Astrocyte (in vitro differentiated cells and primary cell): ENCODE data around the gene KBTBD4. TPM values are rescaled to one million over a fixed set of nuclear protein-coding genes. Genes with fewer than 3 reads are reported as not detected.
A peak's percentile ranks its signal among the peaks of the same experiment; 100 is the strongest.

Experiments
- DNase-seq: peaks from one replicate; pipeline ENCODE4 v3.0.0-alpha.2; 2010; ENCODE audit warnings: low read depth
- FAIRE-seq: peaks from 2 replicates; lab custom pipeline; 2011; peaks lifted over from hg19 to GRCh38; lab: Jason Lieb, UNC
- H2AFZ ChIP-seq: 2 replicates; pipeline ENCODE4 v1.6.0; 2012; ENCODE audit warnings: low read depth, low read length, inconsistent platforms
- H3K27ac ChIP-seq: 2 replicates; pipeline ENCODE4 v1.5.1; 2011; ENCODE audit warnings: low read depth, low read length, inconsistent platforms
- H3K27me3 ChIP-seq: 2 replicates; pipeline ENCODE4 v1.6.0; 2011; ENCODE audit warnings: low read length, inconsistent platforms; ENCODE audit not compliant: insufficient read depth
- H3K36me3 ChIP-seq: 2 replicates; pipeline ENCODE4 v1.5.1; 2011; ENCODE audit warnings: low read length, inconsistent platforms; ENCODE audit not compliant: insufficient read depth
- H3K4me1 ChIP-seq: 2 replicates; pipeline ENCODE4 v1.5.1; 2011; ENCODE audit warnings: low read length, inconsistent platforms; ENCODE audit not compliant: insufficient read depth
- H3K4me2 ChIP-seq: 2 replicates; pipeline ENCODE4 v1.6.0; 2012; ENCODE audit warnings: low read length, inconsistent platforms
- H3K4me3 ChIP-seq: 2 replicates; pipeline ENCODE4 v1.5.1; 2011; ENCODE audit warnings: low read depth, mild to moderate bottlenecking, low read length, inconsistent platforms; ENCODE audit not compliant: insufficient read depth
- H3K79me2 ChIP-seq: 2 replicates; pipeline ENCODE4 v1.6.0; 2012; ENCODE audit warnings: mild to moderate bottlenecking, low read length, inconsistent platforms; ENCODE audit not compliant: insufficient read depth
- H3K9ac ChIP-seq: 2 replicates; pipeline ENCODE4 v1.6.0; 2012; ENCODE audit warnings: mild to moderate bottlenecking, low read length, inconsistent platforms
- H3K9me3 ChIP-seq: 2 replicates; pipeline ENCODE4 v1.5.1; 2012; ENCODE audit warnings: low read depth, mild to moderate bottlenecking, low read length, inconsistent platforms; ENCODE audit not compliant: insufficient read depth
- H4K20me1 ChIP-seq: 2 replicates; pipeline ENCODE4 v1.6.0; 2012; ENCODE audit warnings: low read length, inconsistent platforms; ENCODE audit not compliant: insufficient read depth
- H3K27ac Mint-ChIP-seq: one replicate; pipeline ENCODE4 v1.8.0; 2021; ENCODE audit warnings: mild to moderate bottlenecking, mixed read lengths; ENCODE audit not compliant: unreplicated experiment
- H3K27me3 Mint-ChIP-seq: one replicate; pipeline ENCODE4 v1.8.0; 2021; ENCODE audit warnings: low read depth, mixed read lengths; ENCODE audit not compliant: unreplicated experiment
- H3K36me3 Mint-ChIP-seq: one replicate; pipeline ENCODE4 v1.8.0; 2021; ENCODE audit warnings: low read depth, mixed read lengths; ENCODE audit not compliant: unreplicated experiment
- H3K4me1 Mint-ChIP-seq: one replicate; pipeline ENCODE4 v1.8.0; 2021; ENCODE audit warnings: low read depth, mixed read lengths; ENCODE audit not compliant: unreplicated experiment
- H3K4me3 Mint-ChIP-seq: one replicate; pipeline ENCODE4 v1.8.0; 2021; ENCODE audit warnings: mild to moderate bottlenecking, moderate library complexity, mixed read lengths; ENCODE audit not compliant: unreplicated experiment
- H3K9me3 Mint-ChIP-seq: one replicate; pipeline ENCODE4 v1.8.0; 2021; ENCODE audit warnings: mild to moderate bottlenecking, mixed read lengths; ENCODE audit not compliant: unreplicated experiment
- CTCF ChIP-seq: IDR thresholded peaks from 2 replicates; pipeline ENCODE4 v1.5.1; 2011; ENCODE audit warnings: low read depth, mild to moderate bottlenecking, inconsistent platforms, low read length, moderate library complexity; ENCODE audit not compliant: insufficient read depth
- EZH2 ChIP-seq: IDR thresholded peaks from 2 replicates; pipeline ENCODE4 v1.6.1; 2012; ENCODE audit warnings: mild to moderate bottlenecking, low read length, inconsistent platforms; ENCODE audit not compliant: insufficient read depth
- total RNA-seq: library from RNA; stranded (reverse); gene quantifications from 2 replicates; pipeline ENCODE4 v1.2.1, GENCODE V29; 2021

KBTBD4 gene
- total RNA-seq, 1 donor from 2014 or later = 11.9 TPM

GRCh38 chr11:47593934-47594855, 15.4 kb upstream of the KBTBD4 start, which contains the start of gene C1QTNF4:
Gene C1QTNF4 (minus strand): TSS chr11:47594411. CDS start chr11:47590810, 3,601 bp downstream.
- H3K36me3 Mint-ChIP-seq = no peaks in the 10 kb centered on the region

GRCh38 chr11:47593492-47593933, 14.7 kb upstream of the KBTBD4 start:
- no peak for FAIRE-seq
- no peaks in the 10 kb centered on the region for H3K36me3 ChIP-seq
- H3K4me3 Mint-ChIP-seq = peak overlapping the region; percentile 67
- H3K27ac Mint-ChIP-seq = no peak overlapping the region
- peaks cover 39% of the 10 kb centered on the region for H3K27me3 ChIP-seq
- peaks cover 2% of the 10 kb centered on the region for H3K36me3 Mint-ChIP-seq
- H3K4me1 Mint-ChIP-seq = no peaks in the 10 kb centered on the region
- peaks cover 2% of the 10 kb centered on the region for H3K4me1 ChIP-seq
- peaks cover 41% of the 10 kb centered on the region for H3K27me3 Mint-ChIP-seq
- H4K20me1 ChIP-seq = no peaks in the 10 kb centered on the region
- TF ChIP-seq EZH2 (no peak), CTCF (no peak)
- peak overlapping the region; percentile 33 for H3K4me3 ChIP-seq
- H3K79me2 ChIP-seq = no peaks in the 10 kb centered on the region
- H3K27ac ChIP-seq = no peak overlapping the region
- no peak for DNase-seq
- peak overlapping the region; percentile 82 for H3K4me2 ChIP-seq
- no peaks in the 10 kb centered on the region for H3K9me3 ChIP-seq
- H3K9ac ChIP-seq = no peak overlapping the region
- peak overlapping the region; percentile 47 for H2AFZ ChIP-seq
- no peaks in the 10 kb centered on the region for H3K9me3 Mint-ChIP-seq

More at GRCh38 chr11:47593934-47594855, 15.4 kb upstream of the KBTBD4 start, which contains the start of gene C1QTNF4:
- peak within 1 kb of the TSS; percentile 33 for H3K4me3 ChIP-seq
- FAIRE-seq (no peak), DNase-seq (no peak)
- no peaks in the 10 kb centered on the region for H3K9me3 ChIP-seq
- no peaks in the 10 kb centered on the region for H3K36me3 ChIP-seq
- H3K4me2 ChIP-seq = peak within 1 kb of the TSS; percentile 82
- no peak within 1 kb of the TSS for H3K27ac Mint-ChIP-seq
- H4K20me1 ChIP-seq = no peaks in the 10 kb centered on the region
- H3K27ac ChIP-seq = no peak within 1 kb of the TSS
- H3K27me3 Mint-ChIP-seq = peaks cover 36% of the 10 kb centered on the region
- H3K79me2 ChIP-seq = no peaks in the 10 kb centered on the region
- H3K27me3 ChIP-seq = peaks cover 39% of the 10 kb centered on the region
- H3K9me3 Mint-ChIP-seq = no peaks in the 10 kb centered on the region
- H3K4me1 ChIP-seq = peaks cover 2% of the 10 kb centered on the region
- H3K9ac ChIP-seq = no peak within 1 kb of the TSS
- no peak for TF ChIP-seq CTCF
- peak; percentile 99 for TF ChIP-seq EZH2
- H3K4me1 Mint-ChIP-seq = no peaks in the 10 kb centered on the region
- peak within 1 kb of the TSS; percentile 47 for H2AFZ ChIP-seq
- H3K4me3 Mint-ChIP-seq = peak within 1 kb of the TSS; percentile 67
